ENCODE results near the gene TBK1.

The TBK1 gene

DNA sequence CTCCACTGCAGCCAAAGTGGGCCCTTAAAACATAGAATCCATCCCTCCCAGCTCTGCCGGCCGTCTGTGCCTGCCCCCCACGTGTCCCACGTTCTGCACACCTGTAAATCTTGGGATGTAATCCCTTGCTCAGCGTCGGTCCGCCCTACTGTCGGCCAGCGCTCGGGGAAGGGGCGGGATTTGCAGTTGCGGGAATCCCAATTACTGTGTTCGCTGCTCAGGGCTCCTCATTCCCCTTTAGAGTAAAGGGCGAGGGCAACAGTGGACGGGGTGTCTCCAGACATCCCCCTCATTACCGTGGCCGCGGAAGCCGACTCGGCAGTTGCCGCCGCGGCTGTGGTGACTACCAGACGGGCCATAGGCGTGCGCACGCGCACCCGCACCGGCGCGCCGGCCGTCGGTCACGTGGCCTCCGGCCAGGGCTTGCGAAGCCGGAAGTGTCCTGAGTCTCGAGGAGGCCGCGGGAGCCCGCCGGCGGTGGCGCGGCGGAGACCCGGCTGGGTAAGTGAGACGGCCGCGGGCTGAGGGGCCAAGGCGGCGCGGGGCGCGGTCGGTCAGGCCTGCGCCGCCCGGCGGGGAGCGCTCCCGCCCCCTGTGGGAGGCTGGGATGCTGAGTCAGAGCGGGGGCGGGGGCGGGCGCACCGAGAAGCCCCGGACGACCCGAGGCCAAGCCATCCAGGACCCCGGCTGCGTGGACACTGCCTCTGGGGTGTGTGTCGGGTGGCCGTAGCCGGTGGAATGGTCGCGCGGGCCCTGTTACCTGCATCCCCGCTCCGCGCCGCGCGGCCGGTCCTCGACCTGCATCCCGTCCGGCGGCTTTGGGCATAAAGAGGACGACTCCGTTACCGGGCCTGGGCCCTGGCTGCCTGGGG lies at the start of gene TBK1:
Gene TBK1, plus strand, starts transcription at position 434 of the 872 bp plus-strand sequence. CDS start 3,751 bp downstream, outside the sequence.
- DNase-seq: peak; percentile 69

DNA sequence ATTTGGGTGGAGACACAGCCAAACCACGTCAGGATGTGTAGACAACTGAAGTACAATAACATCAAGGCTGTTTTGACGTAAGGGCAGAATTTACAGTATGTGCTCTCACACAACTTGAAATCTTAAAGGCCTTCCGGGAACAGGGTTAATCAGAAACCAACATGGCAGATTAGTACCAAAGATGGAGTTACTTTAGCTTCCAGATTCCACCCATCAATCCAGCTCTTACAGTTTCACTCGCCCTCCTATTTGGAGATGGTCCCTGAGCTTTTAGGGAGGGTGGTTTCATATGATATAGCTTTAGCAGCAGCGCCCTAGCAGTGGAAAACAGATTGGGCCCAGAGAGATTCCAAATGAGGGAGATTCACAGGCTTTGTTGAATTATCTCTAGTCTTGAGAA lies 49.7 kb upstream of the TBK1 start:
- DNase-seq: no peak

DNA sequence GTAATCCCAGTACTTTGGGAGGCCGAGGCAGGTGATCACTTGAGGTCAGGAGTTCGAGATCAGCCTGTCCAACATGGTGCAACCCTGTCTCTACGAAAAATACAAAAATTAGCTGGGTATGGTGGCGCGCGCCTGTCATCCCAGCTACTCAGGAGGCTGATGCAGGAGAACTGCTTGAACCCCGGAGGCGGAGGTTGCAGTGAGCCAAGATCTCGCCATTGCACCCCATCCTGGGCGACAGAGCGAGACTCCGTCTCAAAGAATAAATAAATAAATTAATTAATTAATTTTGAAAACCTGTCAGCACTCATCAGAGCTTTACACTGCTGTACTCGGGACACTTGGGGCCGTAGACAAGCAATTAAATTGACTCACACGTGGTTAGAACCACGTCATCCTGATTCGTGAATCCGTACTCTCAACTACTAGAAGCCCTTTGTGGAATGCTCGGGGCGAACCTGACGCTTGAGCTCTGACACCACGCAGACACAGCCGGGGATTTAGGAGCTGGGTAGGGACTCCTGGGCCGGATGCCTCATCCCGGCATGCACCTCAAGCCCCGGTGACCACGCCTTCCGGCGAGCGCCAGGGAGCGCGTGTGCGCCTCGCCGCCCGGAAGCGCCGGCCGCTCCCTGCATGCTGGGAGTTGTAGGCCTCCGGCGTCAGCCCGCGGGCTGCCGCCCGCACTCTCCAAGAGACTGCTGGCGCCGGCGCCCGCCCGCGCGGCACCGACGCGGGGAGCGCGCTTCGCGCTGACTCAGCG lies 48.0 kb upstream of the TBK1 start, which contains the start of gene XPOT:
Gene XPOT, plus strand, starts transcription at position 686 of the 763 bp plus-strand sequence. CDS start 5,644 bp downstream, outside the sequence.
- peak; percentile 87 for DNase-seq

DNA sequence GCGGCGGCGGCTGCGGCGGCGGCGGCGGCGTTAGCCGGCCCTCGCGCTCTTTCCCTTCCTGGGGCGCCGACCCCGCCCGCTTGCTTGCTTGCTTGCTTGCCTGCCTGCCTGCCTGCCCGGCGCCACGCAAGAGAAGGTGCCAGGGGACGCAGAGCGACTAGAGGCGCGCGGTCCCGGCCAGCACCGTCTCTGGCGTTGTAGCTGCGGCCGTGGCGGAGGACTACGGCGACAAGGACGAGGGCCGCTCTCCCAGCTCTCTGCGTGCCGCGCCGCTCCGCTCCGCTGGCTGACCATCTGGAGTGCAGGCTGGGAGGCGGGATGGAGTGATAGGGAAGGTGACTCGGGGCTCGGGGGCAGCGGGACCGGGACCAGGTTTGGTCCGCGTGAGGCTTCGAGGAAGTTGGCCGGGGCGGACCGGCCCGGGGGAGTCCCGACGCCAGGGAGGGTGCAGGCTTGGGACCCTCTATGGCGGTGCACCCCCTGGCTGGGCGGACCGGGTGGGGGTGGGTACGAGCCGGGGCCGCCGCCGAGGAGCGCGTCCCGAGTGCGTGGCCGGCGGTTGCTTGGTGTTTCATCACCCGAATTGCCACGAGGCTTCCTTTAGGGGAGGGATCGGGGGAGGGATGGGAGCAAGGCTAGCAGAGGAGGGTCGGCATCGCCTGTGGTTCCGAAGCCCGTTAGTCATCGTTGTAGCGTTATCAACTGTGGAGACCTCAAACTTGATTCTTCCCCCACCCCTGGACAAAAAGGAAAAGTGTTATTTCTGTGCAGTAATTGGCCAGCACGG lies 47.3 kb upstream of the TBK1 start:
- peak; percentile 43 for DNase-seq

DNA sequence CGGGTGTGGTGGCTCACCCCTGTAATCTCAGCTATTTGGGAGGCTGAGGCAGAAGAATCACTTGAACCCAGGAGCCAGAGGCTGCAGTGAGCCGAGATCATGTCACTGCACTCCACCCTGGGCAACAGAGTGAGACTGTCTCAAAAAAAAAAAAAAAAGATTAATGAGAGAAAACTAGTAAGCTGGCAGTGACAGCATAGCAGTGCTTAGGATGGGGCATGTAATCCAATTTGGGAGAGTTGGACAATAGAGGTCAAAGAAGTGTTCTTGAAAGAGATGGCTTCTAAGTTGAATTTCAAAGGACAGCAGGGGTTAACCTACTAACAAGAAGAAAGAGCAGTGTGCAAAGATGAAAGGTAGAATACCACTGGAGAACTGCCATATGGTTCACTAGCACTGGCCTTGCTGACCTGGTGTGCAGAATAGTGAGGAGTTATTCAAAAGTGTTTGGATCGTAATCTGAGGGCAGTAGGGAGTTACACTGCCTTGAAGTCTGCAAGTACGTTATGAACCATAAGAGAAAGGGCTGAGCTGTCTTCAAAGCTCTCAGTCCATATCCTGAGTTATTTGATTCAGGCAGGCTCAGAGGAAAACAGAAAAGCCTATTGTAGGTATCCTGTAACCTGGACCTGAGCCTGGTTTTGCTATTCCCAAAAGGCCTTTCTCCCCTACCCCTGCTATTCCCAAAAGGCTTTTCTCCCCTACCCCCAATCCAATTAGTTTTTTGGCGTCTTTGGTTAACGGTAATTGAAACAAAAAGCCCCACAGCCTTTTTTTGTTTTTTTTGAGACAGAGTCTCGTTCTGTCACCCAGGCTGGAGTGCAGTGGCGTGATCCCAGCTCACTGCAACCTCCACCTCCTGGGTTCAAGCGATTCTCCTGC lies 44.3 kb upstream of the TBK1 start:
- no peak for DNase-seq

DNA sequence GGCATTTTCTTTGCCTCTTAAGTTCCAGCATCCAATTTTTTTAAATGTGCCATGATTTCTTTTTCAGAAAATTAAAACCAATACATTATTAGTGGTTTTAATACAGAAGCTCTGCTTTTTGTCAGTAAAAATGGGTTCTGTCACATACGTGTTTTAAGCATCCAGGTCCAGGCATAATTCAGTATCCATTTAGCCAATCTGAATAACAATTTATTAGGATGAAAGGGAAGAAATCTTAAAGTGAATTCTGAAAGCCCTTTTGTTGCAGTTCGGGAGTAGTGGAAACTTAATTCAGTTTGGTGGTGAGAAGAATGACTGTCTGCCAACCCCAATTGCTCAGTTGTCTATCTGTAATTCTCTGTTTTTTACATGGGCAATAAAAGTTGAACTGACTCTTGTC lies 40.5 kb upstream of the TBK1 start:
- DNase-seq: no peak

DNA sequence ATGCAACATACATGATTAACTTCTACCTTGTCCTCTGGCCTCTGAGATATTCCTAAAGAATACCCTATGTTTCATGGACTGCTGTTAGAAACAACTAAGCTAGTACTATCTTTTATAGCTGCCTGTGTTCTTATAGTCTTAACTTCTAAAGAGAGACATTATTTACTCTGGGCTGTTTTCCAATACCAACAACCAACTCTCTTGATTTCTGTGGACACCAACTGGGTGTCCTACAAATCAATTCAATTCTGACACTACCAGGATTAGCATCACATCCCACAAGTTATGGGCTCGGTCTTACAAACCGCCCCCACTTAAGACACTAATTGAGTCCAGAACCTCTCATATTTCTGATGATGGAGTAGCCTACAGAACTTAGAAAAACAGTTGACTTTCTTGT lies 39.5 kb upstream of the TBK1 start:
- DNase-seq: no peak

DNA sequence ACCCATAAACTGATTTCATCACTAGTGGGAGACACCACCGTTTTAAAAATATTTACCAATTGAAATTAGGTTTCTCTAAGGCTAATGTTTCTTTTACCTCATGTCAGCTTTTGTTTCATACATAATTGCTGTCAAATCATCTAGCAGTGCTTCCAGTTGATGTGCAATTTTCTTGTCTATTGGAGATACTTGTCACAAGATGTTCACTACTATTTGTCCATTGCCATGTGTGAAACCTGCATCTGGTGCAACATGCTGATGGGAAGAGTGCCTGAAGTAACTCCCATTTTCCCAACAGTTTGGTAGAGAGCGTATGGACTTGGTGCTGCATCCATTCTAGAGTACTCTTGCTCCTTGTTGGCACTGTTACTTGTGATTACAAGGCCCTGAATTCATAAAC lies 38.0 kb upstream of the TBK1 start:
- no peak for DNase-seq

DNA sequence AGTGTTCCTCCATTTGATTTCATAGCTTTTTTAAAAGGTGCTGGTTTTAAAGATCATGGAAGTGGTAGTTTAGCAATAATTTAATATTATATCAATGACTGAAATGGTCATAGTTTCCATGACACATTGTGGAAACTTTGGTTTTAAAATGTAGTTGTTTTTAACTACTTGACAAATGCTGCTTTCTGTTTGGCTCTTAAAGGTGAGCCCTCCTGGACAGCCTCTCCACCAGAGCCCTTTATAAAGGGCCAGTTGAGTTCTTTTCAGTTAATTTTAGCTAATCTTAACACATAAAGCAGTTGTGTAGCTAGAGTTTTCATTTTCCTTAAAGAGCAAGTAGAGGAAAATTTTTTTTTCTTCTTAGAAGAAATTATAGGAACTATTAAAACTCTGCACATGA lies 33.7 kb upstream of the TBK1 start:
- DNase-seq: no peak

DNA sequence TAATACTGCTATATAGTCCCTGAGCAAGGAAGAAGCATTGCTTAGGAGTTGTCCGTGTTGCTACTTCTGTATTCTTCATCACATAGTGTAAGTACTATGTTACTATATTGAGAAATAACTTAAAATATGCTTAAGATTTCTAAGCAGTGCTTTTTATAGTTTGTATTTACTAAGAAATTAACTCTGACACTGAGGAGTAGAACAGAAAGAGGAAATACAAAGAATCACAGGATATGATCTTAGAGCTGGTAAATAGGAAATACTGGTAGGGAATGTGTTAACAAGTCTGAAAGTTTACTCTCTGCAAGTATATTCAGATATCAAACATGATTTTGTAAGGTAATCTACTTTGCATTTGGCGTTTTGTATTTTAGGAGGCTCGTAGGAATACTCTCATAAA lies 32.2 kb upstream of the TBK1 start:
- no peak for DNase-seq

DNA sequence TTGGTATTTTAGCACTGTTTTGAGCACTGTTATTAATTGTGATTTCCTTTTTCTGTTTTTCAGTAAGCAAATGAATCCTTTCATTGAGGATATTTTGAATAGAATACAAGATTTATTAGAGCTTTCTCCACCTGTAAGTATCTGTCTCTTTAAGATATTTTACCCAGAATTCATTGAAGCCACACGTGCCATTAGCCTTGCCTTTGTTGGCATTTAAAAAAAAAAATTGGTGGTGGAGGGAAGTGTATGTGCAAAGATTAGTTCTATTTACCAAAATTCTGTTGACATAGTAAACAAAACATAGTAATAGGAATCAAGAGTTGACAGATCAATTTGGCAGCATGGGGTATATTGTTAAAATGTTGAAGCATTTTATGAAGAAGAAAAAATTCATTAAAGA lies 23.9 kb upstream of the TBK1 start:
- DNase-seq: no peak

DNA sequence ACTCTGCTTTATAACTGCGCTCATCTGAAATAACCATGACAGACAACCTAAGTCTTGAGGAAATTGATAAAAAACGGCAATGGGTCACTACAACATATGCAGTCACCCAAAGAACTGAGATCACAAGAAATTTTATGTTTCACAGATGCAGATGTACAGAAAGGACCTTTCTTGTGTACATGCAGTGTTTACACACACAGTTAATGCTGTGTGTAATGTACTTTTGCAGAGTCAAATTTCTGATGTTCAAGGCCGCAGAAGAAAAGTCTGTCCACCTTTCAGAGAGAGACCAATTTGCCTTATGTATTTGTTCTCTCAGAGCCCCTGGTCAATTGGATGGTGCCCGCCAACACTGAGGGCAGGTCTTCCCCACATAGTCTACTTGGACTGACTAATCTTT lies 23.0 kb upstream of the TBK1 start:
- DNase-seq: no peak

DNA sequence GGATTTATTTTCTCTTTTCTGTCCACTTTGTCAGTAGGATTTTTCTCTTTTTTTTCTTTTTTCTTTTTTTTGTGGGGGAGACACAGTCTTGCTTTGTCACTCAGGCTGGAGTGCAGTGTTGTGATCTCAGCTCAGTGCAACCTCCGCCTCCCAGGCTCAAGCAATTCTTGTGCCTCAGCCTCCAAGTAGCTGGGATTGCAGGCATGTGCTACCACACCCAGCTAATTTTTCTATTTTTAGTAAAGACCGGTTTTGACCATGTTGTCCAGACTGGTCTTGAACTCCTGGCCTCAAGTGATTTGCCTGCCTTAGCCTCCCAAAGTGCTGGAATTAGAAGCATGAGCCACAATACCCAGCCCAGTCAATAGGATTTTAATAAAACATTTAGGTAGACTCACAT lies 21.0 kb upstream of the TBK1 start:
- no peak for DNase-seq

DNA sequence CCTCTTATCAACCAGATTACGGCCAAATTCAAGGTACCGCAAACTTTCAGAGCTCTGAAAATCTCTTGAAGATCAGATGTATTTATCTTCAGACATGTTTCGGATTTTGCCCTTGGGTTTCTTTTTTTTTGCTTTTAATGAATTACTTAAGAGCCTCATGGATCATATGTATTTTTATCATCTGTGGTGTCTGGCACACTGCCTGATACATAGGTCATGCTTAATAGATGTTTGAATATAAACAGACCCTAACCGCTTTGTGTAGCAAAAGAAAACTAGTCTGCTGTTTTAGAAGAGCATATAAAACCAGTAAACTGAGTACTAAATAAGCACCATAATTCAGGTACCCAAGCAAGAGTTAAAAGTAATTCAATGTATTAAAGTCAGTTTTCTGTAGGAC lies 20.1 kb upstream of the TBK1 start:
- DNase-seq: no peak

DNA sequence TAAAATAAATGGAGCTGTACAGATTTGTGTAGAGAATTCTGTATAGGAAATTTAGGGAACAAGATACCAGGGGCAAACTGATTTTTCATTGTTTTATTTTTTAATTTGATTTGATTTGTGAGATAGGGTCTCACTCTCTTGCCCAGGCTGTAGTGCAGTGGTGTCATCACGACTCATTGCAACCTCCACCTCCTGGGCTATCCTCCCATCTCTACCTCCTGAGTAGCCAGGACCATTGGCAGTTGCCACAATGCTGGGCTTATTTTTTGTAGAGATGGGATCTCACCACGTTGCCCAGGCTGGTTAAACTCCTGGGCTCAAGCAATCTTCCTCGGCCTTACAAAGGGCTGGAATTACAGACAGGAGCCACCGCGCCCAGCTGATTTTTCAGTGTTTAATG lies 18.0 kb upstream of the TBK1 start:
- no peak for DNase-seq

DNA sequence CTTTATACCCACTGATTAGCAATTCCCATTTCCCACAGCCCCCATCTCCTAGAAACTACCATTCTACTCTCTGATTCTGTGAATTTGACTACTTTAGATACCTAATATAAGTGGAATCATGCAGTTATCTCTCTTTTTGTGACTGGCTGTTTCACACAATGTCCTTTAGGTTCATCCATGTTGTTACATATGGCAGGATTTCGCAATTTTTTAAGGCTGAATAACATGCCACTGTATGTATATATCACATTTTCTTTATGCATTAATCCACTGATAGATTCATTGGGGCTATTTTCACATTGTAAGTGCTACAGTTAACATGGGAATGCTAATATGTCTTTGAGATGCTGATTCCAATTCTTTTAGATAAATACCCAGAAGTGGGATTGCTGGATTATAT lies 11.8 kb upstream of the TBK1 start:
- no peak for DNase-seq

DNA sequence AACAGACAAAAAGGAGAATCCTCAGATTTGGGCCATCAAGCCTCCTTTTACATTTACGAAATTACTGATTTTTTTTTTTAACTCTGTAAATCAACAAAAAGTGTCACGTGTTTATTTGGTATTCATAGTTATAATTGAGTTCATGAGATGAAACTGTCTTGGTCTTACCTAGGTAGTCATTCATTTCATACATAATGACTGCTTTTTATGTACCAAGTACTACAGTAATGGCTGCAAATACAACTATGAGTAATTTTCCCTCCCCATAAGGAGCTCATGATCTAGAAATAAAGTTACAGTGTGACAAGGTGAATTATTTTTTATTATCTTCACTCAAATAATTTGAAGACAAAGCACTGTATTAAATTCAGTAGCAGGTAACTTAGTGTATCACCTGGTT lies 6.4 kb upstream of the TBK1 start:
- DNase-seq: no peak

DNA sequence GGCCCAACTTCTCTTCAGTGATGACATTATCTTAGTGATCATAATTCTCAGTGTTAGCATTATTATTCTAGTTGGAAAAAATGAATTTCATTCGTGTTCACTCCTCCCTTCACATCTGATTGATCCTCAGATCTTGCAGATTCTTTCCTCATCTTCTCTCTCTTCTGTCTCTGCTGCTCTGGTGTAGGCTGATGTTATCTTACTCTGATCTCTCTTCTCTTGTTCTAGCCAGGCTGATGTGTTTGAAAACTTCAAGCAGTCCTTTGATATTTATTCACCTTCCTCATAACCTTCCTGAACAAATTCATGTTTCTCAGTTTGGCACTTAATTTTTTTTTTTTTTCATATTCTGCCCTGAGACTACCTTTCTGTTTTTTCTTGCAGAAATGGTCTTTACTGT lies 5.6 kb upstream of the TBK1 start:
- DNase-seq: no peak

DNA sequence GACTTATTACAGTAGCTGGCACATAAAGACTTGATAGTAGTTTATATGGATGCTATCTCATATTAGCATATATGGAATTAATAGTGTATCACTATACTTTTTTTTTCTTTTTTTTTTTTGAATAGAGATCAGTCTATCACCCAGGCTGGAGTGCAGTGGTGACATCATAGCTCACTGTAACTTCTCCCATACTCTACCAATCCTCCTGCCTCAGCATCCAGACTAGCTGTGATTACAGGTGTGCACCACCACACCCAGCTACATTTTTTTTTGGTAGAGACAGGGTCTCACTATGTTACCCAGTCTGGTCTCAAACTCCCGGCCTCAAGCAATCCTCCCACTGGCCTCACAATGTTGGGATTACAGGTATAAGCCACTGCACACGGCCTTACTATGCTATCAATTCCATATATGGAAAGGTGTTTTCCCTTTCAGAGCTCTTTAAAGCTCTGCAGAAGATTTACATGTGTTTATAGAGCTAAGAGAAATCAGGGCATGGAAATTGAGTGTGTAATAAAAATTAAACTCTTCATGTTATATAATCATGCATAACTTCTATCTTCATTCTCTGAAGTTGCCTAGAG lies 1.8 kb upstream of the TBK1 start:
- DNase-seq: no peak

DNA sequence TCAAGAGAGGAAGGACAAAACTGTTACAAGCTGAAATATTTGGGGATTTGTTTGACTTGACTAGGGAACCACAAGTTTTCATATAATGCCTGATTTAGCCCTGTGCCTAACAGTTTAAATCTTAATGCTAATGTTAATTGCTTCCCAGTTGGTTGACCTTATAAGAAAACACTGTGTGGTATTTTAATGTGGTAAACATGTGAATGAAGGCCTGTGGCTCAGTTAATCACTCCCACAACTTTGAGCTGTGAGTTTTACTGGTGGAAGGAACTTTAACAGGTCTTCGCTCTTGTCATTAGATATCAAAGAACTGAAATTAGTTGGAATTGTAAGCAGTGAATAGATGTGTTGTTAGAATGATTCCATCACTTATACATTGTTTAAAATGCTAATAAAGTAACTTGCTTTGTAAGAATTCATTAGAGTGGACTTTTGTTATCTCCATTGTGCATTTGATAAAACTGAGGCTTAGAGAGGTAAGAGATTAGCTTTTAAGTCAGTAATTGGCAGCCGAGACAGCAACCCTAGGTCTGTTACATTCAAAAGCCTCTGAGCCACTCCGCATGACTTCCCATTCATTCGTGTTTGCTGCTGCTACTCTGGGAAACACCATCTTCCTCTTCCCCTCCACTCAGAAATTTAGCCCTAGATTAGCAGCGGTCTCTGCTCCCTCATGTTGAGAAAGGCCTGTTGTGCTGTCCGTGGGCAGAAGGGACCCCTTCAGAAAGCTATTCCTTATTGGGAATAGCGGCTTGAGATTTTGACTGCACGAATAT lies 1.0 kb upstream of the TBK1 start:
- DNase-seq: no peak

Measured in 8988T (cell line).